HG03442 (cell line): ENCODE results near the gene BMI1.
"Not testable (repeated sequence)": the region's sequence is repeated elsewhere in the genome, so short reads cannot be mapped to it uniquely, and the experiment has no call there.

Source experiments
- ATAC-seq: cut with Tn5 transposase; IDR thresholded peaks from one replicate; pipeline ENCODE4 v1.9.1; 2021; ENCODE audit warnings: mild to moderate bottlenecking, moderate library complexity; ENCODE audit not compliant: unreplicated experiment

Gene BMI1

DNA sequence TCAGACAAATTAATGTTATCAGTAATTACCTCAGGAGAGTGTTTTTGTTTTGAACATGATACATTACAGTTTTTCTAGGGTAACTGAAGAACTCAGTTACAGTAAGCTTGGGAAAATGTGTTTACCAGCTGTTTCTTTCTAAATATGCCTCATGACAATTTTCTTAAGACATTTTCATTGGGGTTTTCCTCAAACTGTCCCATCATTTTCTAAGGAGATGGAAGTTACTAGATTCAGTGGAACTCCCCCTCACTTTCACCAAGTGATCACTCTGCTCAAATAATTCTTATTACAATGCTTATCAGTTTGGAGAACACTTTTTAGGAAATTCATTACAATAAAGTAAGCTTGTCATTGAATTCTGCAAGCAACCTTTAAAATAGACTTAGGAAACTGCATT lies 18.0 kb downstream of the BMI1 start:
- ATAC-seq, result no peak

DNA sequence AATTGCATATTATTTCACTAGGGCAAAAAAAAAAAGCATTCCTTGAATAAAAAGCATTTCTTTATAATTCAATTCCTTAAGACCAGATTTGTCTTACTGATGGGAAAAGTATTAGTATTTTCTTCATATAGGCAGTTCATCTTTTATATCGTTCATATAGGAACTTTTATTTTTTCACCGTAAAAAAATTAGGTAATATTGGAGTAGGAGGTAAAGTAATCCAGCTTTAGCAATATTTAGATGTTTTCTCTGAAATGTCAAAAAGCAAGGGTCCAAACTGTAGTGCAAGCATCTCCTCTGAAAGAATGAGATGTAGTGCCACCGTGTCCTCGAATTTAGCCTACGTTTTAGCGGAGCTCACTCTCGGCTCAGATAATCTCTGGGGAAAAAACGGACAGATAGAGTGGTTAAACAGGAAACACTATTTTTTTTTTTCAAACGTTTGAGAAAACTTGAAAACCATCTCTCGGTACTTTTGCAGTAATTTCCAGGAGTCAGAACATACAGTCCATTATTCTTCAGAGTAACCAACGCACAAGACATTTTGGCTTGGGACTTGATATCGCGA lies 18.9 kb downstream of the BMI1 start:
- no peak for ATAC-seq

DNA sequence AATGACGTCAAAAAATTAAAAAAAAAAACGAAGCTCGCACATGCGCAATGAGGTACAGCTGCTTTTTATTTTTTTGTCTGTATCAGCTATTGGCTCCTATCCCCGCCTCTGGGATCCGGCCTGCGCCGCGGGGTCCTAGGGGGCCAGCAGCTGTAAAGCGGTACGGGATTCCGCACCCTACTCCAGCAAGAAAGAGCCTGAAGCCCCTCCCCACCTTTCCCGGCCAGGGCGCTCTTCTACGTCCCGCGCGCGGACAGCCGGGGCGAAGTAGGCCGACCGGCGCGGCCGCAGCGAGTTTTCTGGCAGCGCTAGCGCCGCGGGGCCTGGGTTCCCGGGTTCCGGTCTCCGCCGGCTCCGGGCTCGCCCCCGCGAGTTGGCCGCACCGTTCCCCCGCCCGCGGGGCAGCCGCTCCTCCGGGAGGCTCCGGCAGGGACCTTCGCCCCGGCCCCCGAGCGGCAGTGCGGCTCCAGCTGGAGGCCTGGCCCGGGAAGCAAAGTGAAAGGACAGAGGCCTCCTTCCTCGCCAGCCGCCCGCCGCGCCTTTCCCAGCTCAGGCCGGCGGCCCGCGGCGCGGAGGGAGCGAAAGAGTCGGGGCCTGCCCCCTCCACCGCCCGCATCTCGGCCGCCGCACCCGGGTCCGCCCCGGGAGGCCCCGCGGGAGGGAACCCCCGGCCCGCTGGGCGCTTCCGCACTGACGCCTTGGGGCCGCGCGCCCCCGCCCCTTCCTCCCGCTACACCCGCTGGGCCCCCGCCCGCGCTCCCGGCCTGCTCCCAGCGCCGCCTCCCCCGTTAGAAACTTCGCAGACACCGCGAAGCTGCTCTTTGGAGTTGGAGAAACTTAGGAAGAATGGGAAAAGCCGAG lies 19.7 kb downstream of the BMI1 start:
- peak; percentile 44 for ATAC-seq

DNA sequence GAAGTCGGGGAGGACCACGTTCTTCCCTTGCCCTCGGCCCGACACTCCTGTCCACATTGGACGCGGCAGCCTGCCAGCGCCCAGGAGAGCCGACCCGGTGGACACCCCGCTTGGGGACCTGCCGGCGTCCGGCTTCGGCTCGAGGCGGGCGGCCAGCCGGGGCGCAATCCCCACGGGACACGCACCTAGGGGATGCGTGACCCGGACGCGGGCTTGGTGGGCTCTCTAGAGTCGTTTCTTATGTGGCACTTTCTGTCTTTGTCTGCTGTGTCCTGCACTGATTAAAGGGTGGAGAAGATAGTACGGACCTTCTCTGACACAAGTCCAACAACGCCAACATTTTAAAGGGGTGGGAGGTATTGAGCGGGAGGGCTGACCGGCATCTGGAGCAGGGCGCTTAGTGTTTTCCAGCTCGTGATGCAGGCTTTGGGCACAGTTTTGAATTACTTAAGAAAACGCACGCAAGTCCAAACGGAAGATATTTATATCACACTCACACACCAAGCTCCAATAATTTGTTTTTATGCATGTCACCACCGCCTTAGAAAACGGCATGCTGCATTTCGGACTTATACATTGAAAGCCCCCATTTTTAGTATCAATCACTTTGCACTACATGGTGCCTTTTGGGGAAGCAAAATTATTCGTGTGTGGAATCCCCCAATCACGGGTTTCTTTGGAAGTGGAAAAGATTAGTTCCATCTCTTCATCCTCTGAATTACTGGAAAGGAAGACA lies 20.5 kb downstream of the BMI1 start:
- ATAC-seq, result peak; percentile 25

GRCh38 chr10:22341926-22342196 lies 21.0 kb downstream of the BMI1 start:
- no peak for ATAC-seq

DNA sequence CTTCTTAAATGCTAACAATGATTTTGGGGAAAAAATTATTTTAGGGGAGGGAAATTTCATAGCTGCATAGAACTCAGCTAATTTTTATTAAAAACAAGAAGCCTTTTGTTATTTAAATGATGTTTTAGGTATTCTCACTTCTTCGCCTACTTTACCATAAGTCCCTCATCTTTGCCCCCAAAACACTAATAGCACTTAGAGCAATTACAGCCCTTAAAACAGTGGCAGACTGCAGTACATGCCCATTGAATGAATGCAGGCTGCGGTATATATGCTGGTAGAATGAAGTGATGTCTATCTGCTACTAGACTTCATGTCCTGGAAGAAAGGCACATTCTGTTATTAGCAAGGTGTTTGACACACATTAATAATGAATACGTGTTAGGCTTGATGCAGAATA lies 21.5 kb downstream of the BMI1 start:
- no peak for ATAC-seq

DNA sequence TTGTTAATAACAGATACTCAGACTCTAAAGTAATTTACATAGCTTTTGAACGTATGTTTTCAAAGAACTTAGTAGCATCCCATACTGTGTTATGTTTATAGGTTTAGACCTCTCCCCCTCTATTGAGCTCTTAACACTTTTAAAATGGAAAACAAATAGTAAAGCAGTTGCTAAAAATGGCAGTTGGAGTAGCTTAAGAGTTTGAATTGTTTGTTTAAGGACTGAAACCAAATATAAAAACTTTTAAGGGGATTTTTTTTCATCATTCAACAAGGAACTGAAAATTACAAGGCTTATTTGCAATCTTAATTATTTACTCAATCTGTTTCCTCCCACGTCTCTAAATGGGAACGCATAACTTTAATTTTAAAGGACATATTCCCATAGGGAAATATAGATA lies 22.8 kb downstream of the BMI1 start:
- no peak for ATAC-seq

GRCh38 chr10:22344249-22344648 lies 23.4 kb downstream of the BMI1 start:
- no peak for ATAC-seq

DNA sequence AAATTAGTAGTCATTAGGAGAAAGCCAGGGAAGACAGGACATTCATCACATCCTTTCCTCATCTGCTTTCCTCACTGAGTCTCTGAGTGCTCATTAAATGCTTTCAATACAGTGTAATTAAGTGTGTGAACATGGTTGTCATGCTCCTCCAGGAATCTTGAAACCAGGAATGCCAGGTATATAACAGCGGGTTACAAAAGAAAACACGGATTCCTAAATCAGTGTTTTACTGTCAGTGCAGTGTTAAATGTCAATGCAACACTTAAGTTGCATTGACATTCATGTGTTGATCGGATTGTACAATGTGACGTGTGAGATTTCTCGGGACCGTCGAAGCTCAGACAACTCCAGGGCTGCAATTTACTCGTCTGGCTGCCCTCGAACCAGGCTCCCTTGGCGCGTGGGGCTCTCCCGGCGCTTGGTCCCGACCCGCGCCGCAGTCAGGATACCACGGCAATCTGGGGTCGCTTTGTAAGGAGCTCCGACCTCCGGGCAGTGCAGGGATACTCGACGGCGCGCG lies 23.9 kb downstream of the BMI1 start:
- ATAC-seq, result no peak

DNA sequence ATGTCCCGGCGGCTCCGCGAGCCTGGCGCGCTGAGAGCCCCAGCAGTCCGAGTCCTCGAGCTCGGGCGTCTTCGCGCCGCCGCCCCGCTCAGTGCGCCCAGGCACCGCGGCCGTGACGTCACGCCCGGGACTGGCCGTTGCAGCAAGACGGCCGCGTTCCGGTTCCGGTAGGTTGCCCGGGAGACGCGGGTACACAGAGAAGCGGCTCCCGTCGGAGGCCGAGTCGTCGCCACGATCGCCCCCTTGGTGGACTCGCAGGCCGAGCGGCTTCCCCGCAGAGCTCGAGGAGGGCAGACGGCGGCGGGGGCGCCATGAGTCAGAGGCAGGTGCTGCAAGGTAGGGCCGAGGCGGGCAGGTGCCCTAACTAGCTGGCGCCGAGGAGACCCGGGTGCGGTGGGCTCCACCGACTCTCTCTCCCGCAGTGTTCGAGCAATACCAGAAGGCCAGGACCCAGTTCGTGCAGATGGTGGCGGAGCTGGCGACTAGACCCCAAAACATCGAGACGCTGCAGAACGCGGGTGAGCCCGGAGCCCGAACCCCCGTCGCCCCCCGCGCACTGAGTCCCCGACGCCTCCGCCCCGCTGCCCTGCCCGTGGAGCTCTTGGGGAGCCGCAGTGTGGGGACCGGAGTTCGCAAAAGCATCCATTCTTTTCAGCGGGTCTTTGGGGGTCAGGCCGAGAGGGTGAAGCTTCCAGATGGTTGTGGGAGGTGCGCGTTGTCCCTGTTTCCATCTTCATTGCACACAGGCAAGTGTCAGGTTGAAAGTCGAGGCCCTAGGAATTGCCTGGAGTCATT lies 24.6 kb downstream of the BMI1 start, which contains the start of gene SPAG6:
Gene SPAG6 (plus strand): TSS at position 196 of the 795 bp plus-strand sequence. CDS start 116 bp downstream, at position 312.
- ATAC-seq, result no peak

- ATAC-seq, result no peak
Measured at GRCh38 chr10:22346096-22346661, 25.3 kb downstream of the BMI1 start.

GRCh38 chr10:22349755-22350154 lies 28.9 kb downstream of the BMI1 start:
- no peak for ATAC-seq

- ATAC-seq, result no peak
Measured at GRCh38 chr10:22351131-22351703, 30.3 kb downstream of the BMI1 start.

DNA sequence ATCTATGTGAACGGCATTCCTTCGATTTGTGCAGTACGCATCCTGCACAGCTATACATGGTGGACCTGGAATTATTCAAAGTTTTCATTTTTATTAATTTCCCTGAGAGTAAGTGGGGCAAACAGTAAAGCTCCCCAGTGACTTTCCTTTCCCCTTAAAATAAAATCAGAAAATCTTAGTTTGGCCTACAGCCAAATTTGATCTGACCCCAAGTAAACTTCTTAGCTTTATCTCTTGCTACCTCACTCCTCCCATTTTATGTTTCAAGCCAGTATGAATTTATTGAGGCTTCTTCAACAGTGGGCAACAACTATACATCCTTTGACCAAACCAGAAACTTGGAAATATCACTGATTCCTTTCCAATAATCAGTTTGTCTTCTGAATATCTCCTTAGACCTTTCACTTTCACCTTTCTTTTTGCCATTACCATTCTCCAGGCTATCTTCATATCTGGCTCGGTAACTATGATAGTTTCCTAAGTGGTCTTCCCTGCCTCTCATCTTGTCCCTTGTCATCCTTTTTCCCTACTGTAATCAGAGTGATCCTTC lies 35.5 kb downstream of the BMI1 start:
- no peak for ATAC-seq

DNA sequence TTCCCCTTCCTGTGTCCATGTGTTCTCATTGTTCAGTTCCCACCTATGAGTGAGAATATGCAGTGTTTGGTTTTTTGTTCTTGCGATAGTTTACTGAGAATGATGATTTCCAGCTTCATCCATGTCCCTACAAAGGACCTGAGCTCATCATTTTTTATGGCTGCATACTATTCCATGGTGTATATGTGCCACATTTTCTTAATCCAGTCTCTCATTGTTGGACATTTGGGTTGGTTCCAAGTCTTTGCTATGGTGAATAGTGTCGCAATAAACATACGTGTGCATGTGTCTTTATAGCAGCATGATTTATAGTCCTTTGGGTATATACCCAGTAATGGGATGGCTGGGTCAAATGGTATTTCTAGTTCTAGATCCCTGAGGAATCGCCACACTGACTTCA lies 36.9 kb downstream of the BMI1 start:
- ATAC-seq, result not testable (repeated sequence)

- ATAC-seq, result no peak
Measured at GRCh38 chr10:22363305-22363704, 42.4 kb downstream of the BMI1 start.

- ATAC-seq, result no peak
Measured at GRCh38 chr10:22364407-22365140, 43.7 kb downstream of the BMI1 start.

- peak; percentile 48 for ATAC-seq
Measured at GRCh38 chr10:22365233-22365632, 44.3 kb downstream of the BMI1 start.
